NCI-H2029 (cell line): ENCODE data around the gene TMEM8B.

Source experiments
- DNase-seq: peaks from one replicate; lab custom pipeline; 2025; lab: John Stamatoyannopoulos, UW

TMEM8B gene

DNA sequence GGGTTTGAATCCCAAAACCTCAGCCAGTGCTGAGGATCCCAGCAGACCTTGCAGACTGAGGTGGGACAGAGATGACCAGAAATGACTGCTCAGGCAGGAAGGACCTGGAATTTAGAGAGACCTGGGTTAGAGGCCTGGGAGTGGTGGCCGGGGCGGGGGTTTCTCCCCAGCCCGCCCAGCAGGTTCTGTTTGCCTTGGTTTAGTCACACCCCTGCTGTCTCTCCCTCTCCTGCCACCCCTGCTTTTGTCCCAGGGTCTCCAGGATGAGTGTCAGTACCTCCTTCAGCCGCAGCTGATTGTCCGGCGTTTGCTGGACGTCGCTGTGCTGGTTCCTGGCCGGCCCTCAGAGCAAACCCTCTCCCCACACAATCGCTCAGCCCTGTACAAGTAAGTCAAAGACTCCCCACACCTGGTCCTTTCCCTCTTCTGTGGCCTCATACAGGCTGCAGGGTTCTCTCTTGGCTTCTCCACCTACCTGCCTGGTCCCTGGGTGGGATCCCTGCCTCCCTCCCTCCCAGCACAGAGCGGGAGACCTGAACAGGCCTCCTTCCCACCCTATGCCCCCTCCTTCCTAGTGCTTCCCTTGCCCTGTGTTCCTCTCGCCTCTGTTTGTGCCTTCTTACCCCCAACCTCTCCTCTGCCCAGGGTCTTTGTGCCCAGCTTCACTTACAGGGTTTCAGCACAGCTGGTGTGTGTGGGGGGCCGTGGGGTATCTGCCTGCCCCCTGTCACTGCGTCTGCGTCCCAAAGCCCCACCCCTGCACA, 12.0 kb downstream of the TMEM8B start:
- no peak for DNase-seq

DNA sequence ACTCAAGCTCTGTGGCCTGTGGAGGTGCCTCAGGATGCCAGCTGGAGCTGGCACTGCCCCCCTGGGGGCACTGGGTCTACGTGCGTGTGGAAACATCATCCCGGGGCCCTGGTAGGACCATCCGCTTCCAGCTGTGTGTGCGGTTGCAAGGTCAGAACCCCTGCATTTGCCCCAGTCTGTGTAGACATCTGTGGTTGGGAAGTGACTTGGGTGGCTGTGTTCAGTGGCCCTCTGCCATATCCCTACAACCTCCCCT, 12.5 kb downstream of the TMEM8B start:
- DNase-seq, result no peak

GRCh38 chr9:35842020-35842745, 13.2 kb downstream of the TMEM8B start:
- no peak for DNase-seq

GRCh38 chr9:35842795-35843194, 13.8 kb downstream of the TMEM8B start:
- DNase-seq, result no peak

DNA sequence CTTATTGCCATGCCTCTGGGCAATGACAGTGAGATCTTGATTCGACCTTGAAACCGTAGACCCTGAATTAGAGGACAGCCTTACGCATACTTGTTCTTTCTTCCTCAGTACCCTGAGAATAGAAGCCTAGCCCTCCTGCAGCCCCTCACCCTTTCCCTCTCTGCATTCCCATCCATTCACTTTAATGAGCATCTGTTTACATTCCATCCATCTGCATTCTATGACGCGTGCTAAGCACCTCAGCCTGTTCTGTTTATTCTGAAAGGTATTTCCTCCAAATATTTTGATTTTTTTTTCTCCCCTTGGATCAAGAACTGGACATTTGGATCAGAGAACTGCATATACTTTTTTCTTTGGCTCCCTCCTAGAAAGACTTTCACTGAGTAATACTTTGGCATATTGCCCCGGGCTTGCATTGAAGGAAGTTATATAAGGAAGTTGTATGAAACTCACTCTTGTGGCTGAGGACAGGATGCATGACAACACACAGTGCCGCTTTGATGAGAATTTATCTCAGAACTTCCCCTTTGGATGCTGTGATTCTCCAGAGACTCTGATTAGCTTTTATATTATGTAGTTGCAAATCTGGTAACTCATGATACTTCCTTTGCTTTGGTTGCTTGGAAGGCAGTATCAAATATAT, 15.7 kb downstream of the TMEM8B start:
- DNase-seq, result no peak

- no peak for DNase-seq
Observed at GRCh38 chr9:35845824-35846771, 17.1 kb downstream of the TMEM8B start.

DNA sequence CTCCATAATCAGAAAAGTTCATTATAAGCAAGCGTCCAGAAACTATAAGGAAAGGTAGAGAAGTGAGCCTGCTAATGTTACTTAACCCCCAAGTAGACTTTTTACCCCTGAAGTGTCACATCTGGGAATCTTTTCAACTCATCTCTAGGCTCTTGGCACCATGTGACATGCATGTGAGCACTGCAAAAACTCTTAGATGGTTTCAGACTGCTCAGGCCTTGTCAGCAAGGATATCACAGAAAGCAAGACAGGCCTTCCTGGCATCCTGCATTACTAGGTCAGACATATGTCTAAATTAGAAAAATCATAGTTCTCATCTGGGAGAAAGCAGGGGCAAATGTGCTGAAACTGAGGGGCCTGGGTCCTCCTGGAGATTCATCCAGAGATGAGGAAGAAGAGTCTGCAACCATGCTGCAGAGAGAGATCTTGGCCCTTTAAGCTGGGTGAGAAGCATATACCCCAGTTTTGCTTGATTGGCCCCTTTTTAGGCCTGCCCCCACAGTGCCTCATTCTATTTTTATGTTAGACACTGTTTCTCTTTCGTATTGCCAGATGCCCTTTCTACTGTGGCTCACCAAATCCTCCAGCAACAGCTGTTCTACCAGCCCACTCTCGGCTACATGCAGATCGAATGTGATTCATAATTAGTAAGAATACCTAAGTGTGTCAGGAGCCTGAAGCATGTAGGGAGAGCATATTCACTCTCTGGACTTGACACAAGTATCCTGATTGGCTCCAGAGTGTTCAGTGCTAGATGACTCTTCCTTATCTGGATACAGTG, 19.0 kb downstream of the TMEM8B start:
- DNase-seq, result no peak

- no peak for DNase-seq
Observed at GRCh38 chr9:35852267-35852815, 23.3 kb downstream of the TMEM8B start.

DNA sequence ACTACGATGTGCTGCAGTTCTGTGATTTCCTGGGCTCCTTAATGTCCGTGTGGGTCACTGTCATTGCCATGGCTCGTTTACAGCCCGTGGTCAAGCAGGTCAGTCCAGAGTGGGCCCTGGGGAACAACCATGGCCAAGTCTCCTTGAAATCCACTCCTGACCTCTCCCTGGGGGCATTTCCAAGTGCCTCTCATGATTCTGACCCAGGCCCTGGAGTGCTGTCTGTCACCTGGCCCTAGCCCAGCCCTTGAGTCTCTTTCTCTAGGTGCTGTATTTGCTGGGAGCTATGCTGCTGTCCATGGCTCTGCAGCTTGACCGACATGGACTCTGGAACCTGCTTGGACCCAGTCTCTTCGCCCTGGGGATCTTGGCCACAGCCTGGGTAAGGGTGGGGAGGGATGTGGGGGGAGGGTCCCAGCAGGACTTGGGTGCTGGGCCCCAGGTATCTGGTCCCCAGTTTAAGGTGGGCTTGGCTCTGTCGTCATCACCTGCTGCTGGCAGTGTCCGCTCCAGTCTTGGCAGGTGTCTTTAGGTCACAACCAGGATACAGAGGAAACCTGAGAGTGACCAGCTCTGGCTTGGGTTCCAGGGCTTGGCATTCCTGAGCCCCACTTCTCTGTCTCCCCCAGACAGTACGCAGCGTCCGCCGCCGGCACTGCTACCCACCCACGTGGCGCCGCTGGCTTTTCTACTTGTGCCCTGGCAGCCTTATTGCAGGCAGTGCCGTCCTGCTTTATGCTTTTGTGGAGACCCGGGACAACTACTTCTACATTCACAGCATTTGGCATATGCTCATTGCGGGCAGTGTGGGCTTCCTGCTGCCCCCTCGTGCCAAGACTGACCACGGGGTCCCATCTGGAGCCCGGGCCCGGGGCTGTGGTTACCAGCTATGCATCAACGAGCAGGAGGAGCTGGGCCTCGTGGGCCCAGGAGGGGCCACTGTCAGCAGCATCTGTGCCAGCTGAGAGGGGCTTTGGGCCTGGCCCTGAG, 24.1 kb downstream of the TMEM8B start:
- no peak for DNase-seq

DNA sequence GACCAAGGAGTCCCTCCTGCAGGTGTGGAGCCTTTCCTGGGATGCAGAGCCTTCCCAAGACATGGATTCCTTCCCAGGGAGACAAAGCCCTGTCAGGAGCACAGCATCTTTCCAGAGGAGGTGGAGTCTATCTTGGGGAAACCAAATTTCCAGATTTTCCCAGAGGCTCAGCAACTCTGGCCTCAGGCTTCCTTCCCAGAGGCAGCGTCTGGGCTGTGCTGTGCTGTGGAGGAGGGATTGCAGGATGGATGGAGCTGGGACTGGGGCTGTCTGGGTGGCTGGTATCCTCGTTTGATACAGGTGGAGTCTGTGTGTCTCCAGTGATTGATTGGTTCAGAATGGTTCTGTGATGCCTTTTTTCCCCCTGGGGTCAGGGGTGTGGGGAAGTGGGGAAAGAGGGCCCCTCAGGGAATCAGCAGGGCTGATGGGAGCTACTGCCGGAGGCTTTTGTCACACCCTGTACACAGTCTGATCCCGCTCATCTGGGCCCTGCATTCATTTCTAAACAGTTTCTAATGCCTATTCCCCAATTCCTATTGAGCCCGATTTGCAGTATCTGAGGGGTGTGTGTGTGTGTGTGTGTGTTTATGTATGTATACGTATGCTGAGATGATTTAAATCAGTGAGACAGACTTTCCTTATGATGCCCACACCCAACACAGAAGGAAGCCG, 25.2 kb downstream of the TMEM8B start:
- DNase-seq, result no peak

GRCh38 chr9:35856206-35856605, 27.2 kb downstream of the TMEM8B start:
- DNase-seq, result no peak

DNA sequence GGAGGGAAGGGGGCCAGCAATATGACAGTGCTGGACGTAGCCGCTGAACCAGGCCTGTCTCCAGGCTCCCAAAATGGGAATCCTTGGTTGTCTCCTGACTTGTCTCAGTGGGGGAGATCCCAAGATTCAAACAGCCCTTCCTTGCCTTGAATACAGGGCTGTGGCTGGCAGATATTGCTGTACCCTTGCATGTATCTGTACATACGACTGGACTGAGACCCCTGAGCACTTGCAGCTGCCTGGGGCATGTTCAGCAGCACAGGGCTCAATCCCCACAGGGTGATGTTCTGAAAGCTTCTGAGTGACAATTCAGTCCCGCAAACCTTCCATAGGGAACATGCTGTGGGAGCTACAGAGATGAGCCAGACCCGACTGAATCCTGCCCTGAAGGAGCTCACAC, 27.9 kb downstream of the TMEM8B start:
- DNase-seq, result no peak

DNA sequence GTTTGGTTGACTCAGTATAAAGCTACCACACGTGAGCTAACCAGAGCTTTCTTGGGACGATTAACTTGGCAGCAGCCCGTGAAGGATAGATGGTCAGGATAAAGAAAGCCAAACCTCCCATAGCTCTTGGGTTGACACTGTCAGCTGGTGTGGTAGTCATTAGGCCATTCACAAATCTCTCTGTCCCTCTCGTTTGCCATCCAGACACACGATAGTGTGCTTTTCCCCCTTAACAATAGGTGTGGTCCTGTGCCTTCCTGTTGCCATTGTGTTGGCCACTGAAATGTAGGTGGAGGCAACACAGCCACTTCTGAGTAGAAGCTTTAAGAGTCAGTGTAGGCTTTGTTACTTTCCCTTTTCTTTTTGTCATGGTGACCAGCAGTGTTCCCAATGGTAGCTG, 29.4 kb downstream of the TMEM8B start:
- DNase-seq, result no peak

- peak; percentile 54 for DNase-seq
Observed at GRCh38 chr9:35859310-35859989, 30.4 kb downstream of the TMEM8B start.

DNA sequence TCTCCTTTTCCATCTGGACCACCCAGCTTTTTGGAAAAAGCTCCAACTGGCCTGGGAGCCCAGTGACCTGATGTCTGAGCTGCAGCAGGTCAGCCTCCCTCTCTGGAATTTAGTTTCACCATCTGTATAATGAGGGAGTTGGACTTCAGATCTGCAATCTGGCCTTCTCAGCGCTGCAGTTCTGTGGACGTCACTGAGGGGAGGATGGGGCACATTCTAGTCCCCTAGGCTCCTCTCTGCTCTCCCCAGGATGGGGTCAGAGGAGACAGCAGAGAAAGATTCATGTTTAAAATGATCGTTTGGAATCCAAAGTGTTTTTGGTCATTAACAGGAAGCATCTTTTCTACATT, 30.9 kb downstream of the TMEM8B start:
- DNase-seq, result no peak

GRCh38 chr9:35861161-35861897, 32.3 kb downstream of the TMEM8B start:
- no peak for DNase-seq

- no peak for DNase-seq
Observed at GRCh38 chr9:35862328-35862727, 33.3 kb downstream of the TMEM8B start.

DNA sequence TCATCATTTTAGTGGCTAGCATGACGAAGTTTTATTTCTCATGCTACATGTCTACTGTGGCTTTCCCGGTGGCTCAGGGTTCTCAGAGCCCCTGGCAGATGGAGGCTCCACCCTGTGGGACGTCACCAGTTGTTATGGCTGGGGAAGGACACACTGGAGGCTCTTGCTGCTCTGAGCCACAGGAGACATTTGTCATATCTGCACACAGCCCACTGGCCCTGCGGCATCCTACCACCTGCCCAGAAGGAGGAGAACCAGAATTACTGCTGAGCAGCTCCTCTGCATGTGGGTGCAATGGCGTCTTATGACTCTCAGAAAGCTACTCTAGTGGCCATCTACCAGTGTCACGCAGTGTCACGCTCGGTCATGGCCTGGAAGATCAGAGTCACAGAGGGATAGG, 34.6 kb downstream of the TMEM8B start:
- DNase-seq, result no peak
